ENCODE measurements around the gene SLC6A20. TPM values are rescaled to one million over a fixed set of nuclear protein-coding genes. Genes with fewer than 3 reads are reported as not detected.
"Not testable (repeated sequence)": the region's sequence is repeated elsewhere in the genome, so short reads cannot be mapped to it uniquely, and the experiment has no call there.

SLC6A20 gene
- total RNA-seq, 2 experiments from 2014 or later: not detected

DNA sequence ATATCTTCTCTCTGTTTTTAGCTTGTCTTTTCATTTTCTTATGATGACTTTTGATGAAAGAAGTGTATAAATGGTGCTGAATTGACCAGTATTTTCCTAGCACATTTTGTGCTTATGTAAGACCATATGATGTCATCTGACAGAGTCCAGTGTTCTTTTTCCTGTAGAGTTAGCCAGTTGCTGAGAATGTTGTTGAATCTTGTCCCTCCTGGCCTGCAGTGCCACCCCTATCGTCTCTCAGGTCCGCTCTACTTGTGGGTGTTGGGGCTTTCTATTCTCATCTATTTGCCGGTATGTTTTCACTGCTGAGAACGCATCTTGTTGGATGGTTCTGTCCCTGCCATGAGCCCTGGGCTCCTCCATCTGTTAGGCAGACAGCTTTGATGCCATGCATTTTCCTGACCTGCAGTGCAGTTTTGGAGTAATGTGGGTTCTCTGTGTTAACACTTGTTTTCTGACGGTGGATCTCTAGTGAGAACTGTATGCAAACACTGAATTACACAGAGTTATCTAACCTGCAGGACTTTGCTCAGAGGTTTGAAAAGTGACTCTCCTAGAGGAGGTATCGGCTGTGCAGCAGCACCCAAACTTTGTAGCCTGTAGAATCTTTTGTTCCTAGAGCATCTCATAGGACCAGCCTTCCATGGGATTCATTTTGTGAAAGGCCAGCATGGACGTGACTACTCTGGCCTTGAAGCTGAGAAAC lies 44.6 kb downstream of the SLC6A20 start:
- Mint-ChIP-seq H3K36me3 (ENCODE audit: low read depth) (peaks cover 6% of the 10 kb centered on the region), H3K4me1 (ENCODE audit: low read depth) (no peaks in the 10 kb centered on the region), H3K27me3 (no peaks in the 10 kb centered on the region), H3K27ac (no peak overlapping the region), H3K4me3 (no peak overlapping the region), H3K9me3 (no peaks in the 10 kb centered on the region)
- ChIA-PET CTCF (interaction anchor here (1.0 to 3.0 kb wide), 3 partner anchors 14 to 328 kb away, joined by 3 to 10 read pairs (median 3); no protein-coding TSS in a partner anchor), POLR2A (no interaction called here)
- no peak for DNase-seq
- TF ChIP-seq, protein P1, sequence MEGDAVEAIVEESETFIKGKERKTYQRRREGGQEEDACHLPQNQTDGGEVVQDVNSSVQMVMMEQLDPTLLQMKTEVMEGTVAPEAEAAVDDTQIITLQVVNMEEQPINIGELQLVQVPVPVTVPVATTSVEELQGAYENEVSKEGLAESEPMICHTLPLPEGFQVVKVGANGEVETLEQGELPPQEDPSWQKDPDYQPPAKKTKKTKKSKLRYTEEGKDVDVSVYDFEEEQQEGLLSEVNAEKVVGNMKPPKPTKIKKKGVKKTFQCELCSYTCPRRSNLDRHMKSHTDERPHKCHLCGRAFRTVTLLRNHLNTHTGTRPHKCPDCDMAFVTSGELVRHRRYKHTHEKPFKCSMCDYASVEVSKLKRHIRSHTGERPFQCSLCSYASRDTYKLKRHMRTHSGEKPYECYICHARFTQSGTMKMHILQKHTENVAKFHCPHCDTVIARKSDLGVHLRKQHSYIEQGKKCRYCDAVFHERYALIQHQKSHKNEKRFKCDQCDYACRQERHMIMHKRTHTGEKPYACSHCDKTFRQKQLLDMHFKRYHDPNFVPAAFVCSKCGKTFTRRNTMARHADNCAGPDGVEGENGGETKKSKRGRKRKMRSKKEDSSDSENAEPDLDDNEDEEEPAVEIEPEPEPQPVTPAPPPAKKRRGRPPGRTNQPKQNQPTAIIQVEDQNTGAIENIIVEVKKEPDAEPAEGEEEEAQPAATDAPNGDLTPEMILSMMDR (IDR thresholded peaks at IDR 0.05): no peak
- intact Hi-C loops (cut with micrococcal nuclease): no loop called here
- no peak for ATAC-seq

DNA sequence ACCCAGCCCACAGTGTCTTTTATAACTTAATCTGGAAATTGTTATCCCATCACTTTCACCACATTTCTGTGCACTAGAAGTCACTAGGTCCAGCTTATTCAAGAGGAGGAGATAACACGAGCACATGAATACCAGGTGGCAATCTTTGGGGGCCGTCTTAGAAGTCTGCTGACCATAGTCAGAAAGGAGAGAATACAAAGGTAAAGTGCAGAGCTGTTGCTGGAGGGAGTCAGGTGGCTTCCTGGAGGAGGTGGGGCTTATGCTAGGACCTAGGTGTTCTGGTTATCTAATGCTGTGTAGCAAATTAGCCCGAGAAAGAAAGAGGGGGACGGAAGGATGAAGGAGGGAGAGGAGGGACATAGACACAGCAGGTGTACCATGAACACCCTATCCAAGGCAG lies 46.5 kb downstream of the SLC6A20 start:
- no peaks in the 10 kb centered on the region for H3K9me3 Mint-ChIP-seq
- H3K4me1 Mint-ChIP-seq (ENCODE audit: low read depth): no peaks in the 10 kb centered on the region
- ChIA-PET POLR2A (no interaction called here), CTCF (interaction anchor here (1.1 to 1.5 kb wide), 3 partner anchors 11 to 203 kb away, joined by 3 to 8 read pairs (median 4); no protein-coding TSS in a partner anchor)
- no peak overlapping the region for H3K27ac Mint-ChIP-seq
- intact Hi-C loops (cut with micrococcal nuclease): no loop called here
- peaks cover 9% of the 10 kb centered on the region for H3K36me3 Mint-ChIP-seq (ENCODE audit: low read depth)
- TF ChIP-seq, protein P1 (IDR thresholded peaks at IDR 0.05): no peak
- no peak for ATAC-seq
- no peak overlapping the region for H3K4me3 Mint-ChIP-seq
- no peaks in the 10 kb centered on the region for H3K27me3 Mint-ChIP-seq
- no peak for DNase-seq

DNA sequence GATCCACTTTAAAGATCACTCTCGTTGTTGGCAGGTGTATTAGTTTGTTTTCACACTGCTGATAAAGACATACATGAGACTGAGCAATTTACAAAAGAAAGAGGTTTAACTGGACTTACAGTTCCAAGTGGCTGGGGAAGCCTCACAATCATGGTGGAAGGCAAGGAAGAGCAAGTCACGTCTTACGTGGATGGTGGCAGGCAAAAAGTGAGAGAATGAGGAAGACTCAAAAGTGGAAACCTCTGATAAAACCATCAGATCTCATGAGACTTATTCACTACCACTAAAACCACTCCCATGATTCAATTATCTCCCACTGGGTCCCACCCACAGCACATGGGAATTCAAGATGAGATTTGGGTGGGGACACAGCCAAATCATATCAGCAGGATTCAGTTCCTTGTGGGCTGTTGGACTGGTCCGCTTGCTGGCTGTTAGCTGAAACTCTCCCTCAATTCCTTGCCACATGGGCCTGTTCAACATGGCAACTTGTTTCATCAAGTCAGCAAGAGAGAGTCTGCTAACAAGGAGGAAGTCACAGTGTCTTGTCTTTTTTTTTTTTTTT lies 47.2 kb downstream of the SLC6A20 start:
- H3K27ac Mint-ChIP-seq; ATAC-seq; H3K4me1 Mint-ChIP-seq (ENCODE audit: low read depth); DNase-seq; H3K27me3 Mint-ChIP-seq; H3K9me3 Mint-ChIP-seq; intact Hi-C loops (cut with micrococcal nuclease); H3K4me3 Mint-ChIP-seq: not testable (repeated sequence)
- POLR2A ChIA-PET: interaction anchor here (1.4 kb wide), 1 partner anchor 18 kb away, joined by 3 read pairs; no protein-coding TSS in a partner anchor
- CTCF ChIA-PET: interaction anchor here (1.1 kb wide), 1 partner anchor 190 kb away, joined by 4 read pairs; no protein-coding TSS in a partner anchor
- H3K36me3 Mint-ChIP-seq (ENCODE audit: low read depth): peaks cover 11% of the 10 kb centered on the region

DNA sequence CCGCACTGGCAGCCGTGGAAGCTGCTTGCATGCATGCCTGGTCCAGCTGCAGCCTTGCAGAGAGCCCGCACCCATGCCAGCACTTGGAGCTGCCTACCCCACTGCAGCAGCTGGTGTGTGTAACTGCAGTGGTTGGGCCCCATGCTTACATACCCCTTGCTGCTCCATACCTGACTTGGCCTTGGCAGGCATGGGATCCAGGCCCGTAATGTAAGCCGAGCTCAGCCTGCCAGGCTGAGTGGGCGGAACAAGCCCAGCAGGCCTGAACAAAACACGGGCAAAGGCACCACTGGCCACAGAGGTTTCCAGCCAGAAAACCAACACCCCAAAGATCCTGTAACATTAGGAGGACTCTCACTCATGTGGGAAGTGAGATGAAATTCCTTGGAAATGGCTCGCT lies 48.3 kb downstream of the SLC6A20 start:
- Mint-ChIP-seq H3K27me3 (no peaks in the 10 kb centered on the region), H3K36me3 (ENCODE audit: low read depth) (peaks cover 17% of the 10 kb centered on the region), H3K27ac (no peak overlapping the region), H3K4me3 (no peak overlapping the region), H3K4me1 (ENCODE audit: low read depth) (no peaks in the 10 kb centered on the region), H3K9me3 (no peaks in the 10 kb centered on the region)
- intact Hi-C loops (cut with micrococcal nuclease): no loop called here
- ChIA-PET POLR2A (interaction anchor here (1.4 kb wide), 1 partner anchor 17 kb away, joined by 3 read pairs; no protein-coding TSS in a partner anchor), CTCF (interaction anchor here (1.2 kb wide), 1 partner anchor 191 kb away, joined by 3 read pairs; no protein-coding TSS in a partner anchor)
- no peak for DNase-seq
- ATAC-seq: no peak
- TF ChIP-seq, protein P1 (IDR thresholded peaks at IDR 0.05): no peak

DNA sequence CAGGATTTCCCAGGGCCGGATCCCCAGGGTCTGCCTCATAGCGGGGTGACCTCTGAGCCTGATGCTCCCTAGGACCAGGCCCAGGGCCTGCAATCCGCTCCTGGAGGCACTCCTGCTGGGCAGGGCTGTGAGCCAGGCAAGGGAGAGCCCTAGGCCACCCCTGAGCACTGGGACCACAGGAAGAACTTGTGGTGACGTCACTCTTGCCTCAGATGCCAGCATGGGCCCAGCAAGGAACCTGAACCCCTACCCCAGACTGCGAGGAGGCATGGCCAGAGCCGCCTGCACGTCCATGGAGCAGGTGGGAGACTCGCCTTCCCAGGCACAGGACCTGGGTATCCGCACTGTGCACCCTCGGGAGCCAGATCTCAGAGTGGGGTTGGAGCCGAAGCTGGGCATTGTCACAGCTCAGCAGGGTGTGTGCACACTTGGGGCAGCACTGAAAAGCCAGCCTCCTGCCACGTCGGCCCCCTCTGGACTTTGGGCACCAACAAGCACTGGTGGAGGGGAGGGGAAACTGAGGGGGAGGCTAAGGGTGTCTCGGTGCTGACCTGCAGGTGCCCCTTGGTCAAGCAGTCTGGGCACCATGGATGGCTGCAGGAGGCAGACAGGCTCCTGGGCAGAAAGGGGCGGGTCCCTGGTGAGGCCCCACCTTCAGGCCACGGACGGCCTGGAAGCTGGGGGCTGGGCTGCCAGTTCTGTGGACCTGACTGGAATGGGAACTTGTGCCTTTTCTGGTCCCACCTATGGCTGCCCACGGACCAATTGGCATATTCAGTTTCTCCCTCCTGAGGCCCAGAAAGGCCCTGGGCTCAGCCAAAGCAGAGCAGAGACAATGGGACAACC lies 49.3 kb downstream of the SLC6A20 start:
- ATAC-seq: no peak
- Mint-ChIP-seq H3K36me3 (ENCODE audit: low read depth) (peaks cover 23% of the 10 kb centered on the region), H3K4me3 (no peak overlapping the region), H3K9me3 (no peaks in the 10 kb centered on the region), H3K4me1 (ENCODE audit: low read depth) (no peaks in the 10 kb centered on the region), H3K27ac (no peak overlapping the region), H3K27me3 (no peaks in the 10 kb centered on the region)
- ChIA-PET POLR2A (no interaction called here), CTCF (no interaction called here)
- DNase-seq: no peak
- TF ChIP-seq, protein P1 (IDR thresholded peaks at IDR 0.05): no peak
- intact Hi-C loops (cut with micrococcal nuclease): no loop called here

Data from activated CD8-positive, alpha-beta T cell treated with anti-CD3 and anti-CD28 coated beads for 36 hours (primary cell).